HK-2 (cell line): ENCODE results near the gene BOLA1.
"Not testable (repeated sequence)": the region's sequence is repeated elsewhere in the genome, so short reads cannot be mapped to it uniquely, and the experiment has no call there.

Experiments used
- DNase-seq: peaks from one replicate; pipeline ENCODE4 v3.0.0-alpha.2; 2018; ENCODE audit not compliant: unreplicated experiment

Gene BOLA1

DNA sequence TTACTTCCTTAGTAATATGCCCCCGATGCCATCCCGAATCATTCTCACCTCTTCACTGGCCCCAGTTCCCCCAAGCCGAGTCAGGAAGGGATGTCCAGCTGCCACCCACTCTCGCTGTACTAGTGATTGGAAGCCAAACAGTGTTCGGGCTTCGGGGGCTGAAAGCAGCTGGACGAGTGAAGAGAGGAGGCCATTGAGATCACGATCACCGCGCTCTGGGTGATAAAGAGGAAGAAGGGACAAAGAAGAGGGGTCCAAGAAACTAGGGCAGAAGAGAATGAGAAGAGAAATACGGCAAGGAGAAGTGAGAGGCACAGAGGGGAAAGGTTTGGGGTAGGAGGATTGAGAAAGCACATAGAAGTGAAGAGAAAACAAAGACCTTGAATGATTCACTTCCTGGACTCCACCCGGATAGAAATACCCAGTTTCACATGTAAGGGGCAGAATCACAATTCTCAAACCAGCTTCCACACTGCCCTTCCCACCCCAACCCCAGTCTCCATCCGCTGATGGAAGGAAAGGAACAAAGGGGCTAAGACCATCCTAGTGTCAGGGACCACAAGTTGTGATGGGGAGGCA lies 31.9 kb downstream of the BOLA1 start:
- DNase-seq = no peak

DNA sequence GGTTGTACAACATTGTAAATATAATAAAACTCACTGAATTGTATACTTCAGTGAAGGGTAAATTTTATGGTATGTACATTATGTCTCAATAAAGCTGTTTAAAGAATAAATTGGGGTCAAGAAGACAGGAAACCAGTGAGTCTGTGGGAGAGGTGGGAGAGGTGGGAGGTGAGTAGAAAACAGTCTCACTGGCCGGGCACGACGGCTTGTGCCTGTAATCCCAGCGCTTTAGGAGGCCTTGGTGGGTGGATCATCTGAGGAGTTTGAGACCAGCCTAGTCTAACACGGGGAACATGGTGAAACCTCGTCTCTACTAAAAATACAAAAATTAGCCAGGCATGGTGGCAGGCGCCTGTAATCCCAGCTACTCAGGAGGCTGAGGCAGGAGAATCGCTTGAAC lies 33.1 kb downstream of the BOLA1 start:
- DNase-seq = no peak

DNA sequence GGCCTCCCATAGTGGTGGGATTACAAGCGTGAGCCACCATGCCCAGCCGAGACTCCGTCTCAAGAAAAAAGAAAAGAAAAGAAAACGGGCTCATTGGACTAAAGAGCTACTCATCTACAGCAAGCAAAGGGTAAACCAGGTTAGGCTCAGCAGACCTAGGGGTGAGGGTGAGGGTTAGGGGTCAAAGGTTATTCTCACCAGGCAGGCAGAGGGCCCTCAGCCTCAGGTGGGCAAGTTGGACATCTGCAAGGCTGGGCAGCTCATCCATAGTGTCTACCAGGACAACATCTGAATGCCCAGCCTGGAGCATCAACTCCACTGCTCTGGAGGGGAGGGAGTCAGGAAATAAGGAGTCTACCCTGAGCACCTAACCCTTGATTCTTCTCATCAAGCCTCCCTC lies 33.8 kb downstream of the BOLA1 start:
- DNase-seq = no peak

DNA sequence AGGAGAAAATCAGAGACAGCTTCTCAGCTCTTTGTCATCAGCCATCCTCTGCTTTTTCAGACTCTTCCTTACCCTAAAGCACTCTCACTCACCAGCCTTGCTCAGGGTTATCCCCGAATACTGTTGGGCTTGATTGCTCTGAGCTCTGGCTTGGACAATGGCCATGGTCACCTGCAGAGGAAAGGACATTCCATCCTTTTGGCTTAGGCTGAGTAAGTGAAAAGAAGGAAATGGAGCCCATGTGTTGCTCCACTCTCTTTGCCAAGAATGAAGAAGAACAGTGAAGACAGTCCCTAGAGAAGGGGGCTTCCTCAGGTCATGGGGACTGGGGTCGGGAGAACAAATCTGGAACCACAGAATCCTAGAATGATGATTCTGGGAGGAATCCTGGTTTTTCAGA lies 35.0 kb downstream of the BOLA1 start:
- DNase-seq = no peak

DNA sequence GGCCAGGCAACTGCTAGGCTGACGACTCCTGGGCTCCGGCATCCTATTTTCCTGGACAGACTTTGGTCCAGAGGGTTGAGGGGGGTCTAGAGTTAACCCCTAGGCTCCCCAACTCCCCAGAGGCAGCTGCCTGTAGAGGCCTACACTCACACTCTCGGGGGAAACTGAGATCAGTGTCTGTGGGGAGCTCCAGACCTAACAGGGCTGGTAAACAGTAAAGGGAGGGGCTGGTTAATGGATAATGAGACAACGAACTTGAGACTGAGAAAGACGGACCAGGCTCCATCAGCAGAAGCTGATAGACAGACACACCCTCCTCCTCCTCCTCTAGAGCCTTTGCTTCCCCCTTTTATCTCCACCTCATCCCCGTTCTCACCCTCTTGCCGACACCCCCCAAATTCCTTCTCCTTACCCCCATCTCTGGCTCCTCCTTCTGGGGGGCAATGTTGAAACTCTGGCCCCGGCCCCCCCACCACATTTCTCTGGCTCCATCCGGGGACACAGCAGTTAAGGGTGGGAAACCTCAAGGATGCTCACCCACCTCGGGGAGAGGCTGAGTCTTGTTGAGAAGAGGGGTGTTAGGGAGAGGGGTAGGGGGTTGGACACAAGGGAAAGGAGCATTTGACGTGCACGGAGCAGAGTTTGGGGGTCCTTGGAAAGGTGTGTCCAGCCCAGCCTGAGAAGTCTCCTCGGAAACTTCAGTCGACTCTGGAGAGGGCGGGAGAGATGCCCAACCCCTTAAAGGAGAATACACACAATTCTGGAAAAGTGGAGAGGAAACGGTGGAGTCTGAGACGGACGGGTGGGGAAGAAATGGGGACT lies 37.0 kb downstream of the BOLA1 start, which contains the start of gene MTMR11:
Gene MTMR11 (minus strand): TSS at position 710 of the 822 bp plus-strand sequence. CDS start 232 bp downstream, at position 478.
- peak; percentile 23 for DNase-seq

DNA sequence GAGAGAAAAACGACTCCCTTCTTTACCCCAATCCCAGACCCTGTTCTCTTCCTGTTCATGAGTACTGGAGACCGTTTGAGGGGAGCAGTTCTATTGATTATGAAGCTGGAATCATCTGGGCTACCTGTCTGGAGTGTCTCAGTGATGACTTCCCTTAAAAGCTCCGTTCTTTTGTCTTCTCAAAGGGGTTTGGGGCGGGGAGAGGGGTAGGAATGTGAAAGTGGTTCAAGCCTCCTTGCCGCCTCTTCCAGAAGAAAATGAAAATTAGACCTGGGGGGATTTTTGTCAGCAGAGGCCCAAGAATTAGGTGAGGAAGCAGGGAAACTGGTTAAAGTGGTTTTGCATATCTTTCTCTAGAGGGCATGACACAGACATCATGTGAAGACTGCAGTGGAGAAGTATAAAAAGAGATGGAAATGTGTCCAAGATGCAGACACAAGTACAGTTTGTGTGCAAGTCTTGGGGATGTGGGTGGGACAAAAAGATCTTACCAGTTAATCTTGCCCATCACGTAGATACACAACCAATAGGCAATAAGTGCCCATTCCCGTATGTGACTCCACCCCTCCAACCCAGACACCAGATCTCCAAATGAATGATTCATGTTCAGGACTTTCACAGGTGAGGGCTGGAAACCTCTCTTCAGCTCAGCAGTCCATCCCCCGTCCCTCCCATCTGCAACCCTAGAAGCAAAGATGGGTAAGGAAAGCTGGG lies 37.8 kb downstream of the BOLA1 start:
- DNase-seq = peak; percentile 52

DNA sequence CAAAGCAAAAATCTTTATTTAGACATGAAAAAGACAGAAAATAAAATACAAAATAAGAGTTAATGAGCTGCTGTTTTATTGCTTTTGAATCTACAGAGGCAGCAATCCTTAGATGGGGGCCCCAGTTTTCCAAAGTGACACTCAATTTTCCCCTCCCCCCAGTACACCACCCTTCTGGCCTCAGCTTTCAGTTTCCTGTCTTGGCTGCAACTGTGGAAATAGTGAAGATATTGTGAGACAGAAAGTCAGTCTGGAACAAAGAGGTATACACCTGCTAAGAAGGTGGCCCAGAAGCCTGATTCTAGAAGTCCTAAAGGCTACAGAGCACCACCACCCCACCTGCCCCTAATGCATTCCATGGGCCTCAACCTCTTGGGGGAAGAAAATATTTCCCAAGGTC lies 38.4 kb downstream of the BOLA1 start:
- DNase-seq = no peak

DNA sequence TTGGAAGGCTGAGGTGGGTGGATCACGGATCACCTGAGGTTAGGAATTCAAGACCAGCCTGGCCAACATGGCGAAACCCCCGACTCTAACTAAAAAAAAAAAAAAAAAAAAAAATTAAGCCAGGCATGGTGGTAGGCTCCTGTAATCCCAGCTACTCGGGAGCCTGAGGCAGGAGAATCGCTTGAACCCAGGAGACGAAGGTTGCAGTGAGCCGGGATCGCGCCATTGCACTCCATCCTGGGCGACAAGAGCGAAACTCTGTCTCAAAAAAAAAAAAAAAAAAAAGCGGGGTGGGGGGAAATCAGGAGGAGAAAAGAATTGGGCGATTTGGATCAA lies 39.3 kb downstream of the BOLA1 start:
- DNase-seq = not testable (repeated sequence)

DNA sequence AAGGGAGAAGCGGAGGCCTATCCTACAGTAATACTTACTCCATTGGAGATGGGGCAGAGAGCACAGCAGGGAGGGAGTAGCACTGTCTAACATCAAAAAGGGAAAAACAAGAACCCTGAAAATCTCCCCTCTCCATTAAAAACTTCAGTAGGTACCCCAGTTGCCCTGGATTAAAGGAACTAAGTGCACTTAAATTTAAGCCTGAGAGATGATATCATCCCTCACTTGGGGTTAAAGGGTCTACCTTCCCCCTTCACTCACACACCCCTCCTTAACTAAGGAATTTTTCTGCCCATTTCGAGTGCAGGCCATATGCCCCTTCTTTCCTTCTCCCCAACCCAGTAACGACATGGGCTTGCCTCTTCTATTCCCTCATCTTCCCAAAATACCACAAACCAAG lies 41.1 kb downstream of the BOLA1 start:
- no peak for DNase-seq

DNA sequence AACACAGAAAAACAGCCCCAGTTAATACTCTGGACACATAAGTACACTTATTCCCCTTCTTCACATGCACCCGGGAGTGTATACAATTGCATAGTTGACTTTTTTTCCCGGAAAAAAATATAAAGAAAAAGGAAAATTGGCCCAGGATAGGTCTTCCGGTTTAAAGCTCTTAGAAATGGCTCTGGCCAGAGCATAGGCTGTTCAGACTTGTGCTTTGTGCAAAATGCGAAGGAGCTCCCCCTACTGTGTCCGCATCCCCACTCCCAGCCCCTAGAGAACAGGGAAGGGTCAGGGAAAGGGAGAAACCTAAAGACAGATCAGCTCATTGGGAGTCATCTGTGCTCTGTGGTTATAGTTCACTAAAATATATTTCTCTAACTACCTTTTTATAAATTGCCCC lies 42.8 kb downstream of the BOLA1 start:
- no peak for DNase-seq

DNA sequence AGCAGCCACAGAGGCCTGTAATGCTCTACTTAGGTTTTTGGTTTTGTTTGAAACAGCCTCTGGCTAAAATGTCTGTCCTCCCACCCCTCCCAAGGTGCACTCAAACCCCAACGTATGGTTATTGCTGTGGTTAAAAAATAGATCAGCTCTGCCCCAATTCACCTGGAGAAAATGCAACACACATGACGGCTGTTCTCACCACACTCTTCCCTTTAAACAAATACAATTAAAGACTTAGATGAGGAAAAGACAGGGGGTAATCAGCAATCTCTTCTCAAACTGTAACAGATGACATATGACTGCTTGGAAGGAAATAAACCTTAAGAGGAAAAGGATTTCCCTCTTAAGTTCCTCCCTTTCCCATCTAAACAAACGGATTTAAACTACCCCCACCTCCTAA lies 43.5 kb downstream of the BOLA1 start:
- no peak for DNase-seq

DNA sequence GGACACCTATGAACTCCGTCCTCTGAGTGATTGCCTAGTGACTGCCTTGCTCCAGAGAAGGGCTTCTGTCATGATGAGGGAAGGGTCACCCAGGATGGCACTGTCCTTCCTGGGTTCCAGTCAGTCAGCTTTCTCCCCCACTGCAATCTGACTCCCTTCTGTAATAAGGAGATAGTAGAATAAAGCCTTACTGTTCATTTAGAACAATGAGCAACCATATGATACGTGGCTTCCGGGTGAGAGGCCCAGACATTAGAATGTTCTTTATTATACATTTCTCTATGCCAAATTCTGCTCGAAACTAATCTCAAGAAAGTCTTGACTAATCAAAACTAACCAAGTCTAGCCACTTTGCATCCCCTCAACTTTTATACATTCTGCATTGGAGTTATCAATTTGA lies 45.8 kb downstream of the BOLA1 start:
- DNase-seq = no peak

DNA sequence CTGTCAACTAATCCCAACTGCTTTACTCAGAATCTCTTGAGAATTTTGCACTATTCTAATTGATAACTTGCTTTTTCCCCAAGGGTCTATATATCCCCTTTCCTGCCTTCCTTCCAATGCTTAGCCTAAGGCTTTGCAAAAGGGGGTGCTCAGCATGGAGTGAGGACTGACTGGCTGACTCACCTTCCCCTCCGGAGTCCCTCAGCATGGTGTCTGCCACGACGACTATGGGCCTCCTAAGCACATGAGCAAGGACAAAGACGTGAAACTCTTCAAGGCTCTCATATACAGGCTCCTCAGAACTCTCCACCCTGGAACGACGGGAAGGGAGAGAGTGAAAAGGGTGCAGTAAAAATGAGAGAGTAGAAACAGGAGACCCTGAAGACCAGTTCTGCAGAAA lies 50.5 kb downstream of the BOLA1 start:
- no peak for DNase-seq
